ENCODE data around the gene CREB1.

GRCh38 chr2:207516206-207516605, 13.6 kb upstream of the CREB1 start:
- TF ChIP-seq CTCF (IDR thresholded peaks at IDR 0.05) (no peak), POLR2A (IDR thresholded peaks at IDR 0.05) (no peak)

All from body of pancreas (tissue), 4 donors.